Choroid plexus epithelial cell (primary cell): ENCODE data around the gene APC.
A peak's percentile ranks its signal among the peaks of the same experiment; 100 is the strongest.

Source experiments
- DNase-seq: peaks from one replicate; pipeline ENCODE4 v3.0.0-alpha.2; 2010; ENCODE audit warnings: low read depth
- H3K4me3 ChIP-seq: 2 replicates; pipeline ENCODE4 v1.5.1; 2011; ENCODE audit warnings: low read depth, mild to moderate bottlenecking, control low read depth, low read length, moderate library complexity
- TF ChIP-seq, protein P1 (sequence below): conservative IDR thresholded peaks from 2 replicates; pipeline ENCODE4 v1.5.1; 2011; ENCODE audit warnings: low read depth, mild to moderate bottlenecking, control low read depth, inconsistent platforms, low read length, moderate library complexity

The APC gene

DNA sequence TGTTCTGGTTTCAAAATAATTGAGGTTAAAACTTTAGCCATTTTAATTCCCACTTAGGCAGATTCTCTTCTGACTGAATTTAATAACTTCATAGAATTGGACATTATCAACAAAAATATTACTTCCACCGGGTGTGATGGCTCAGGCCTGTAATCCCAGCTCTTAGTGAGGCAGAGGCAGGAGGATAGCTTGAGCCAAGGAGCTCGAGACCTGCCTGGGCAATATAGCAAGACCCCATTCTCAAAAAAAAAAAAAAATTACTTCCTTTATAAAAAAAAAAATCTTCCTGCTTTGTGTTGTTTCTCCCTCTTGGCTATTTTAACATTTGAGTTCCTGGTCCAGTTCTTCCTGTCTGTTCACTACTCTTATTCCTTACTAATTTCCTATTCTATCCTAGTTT lies 18.0 kb downstream of the APC start:
- H3K4me3 ChIP-seq: no peak overlapping the region
- TF ChIP-seq, protein P1, sequence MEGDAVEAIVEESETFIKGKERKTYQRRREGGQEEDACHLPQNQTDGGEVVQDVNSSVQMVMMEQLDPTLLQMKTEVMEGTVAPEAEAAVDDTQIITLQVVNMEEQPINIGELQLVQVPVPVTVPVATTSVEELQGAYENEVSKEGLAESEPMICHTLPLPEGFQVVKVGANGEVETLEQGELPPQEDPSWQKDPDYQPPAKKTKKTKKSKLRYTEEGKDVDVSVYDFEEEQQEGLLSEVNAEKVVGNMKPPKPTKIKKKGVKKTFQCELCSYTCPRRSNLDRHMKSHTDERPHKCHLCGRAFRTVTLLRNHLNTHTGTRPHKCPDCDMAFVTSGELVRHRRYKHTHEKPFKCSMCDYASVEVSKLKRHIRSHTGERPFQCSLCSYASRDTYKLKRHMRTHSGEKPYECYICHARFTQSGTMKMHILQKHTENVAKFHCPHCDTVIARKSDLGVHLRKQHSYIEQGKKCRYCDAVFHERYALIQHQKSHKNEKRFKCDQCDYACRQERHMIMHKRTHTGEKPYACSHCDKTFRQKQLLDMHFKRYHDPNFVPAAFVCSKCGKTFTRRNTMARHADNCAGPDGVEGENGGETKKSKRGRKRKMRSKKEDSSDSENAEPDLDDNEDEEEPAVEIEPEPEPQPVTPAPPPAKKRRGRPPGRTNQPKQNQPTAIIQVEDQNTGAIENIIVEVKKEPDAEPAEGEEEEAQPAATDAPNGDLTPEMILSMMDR: no peak
- no peak for DNase-seq

- H3K4me3 ChIP-seq: no peak overlapping the region
- DNase-seq: peak; percentile 82
- TF ChIP-seq, protein P1: peak; percentile 71
These were observed 20.0 kb downstream of the APC start for GRCh38 chr5:112757468-112758208.

DNA sequence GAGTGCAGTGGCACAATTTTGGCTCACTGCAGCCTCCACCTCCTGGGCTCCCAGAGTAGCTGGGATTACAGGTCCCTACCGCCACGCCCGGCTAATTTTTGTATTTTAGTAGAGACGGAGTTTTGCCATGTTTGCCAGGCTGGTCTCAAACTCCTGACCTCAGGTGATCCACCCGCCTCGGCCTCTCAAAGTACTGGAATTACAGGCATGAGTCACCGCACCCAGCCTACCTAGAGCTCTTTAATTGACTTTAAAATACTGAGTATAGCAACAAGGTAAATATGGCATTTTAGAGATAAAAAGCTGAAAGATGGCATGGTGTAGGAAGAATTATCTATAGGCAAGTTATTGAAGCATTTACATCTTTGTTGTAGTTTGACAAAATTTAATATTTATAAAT lies 21.0 kb downstream of the APC start:
- no peak for DNase-seq
- TF ChIP-seq, protein P1: no peak
- H3K4me3 ChIP-seq: no peak overlapping the region

- TF ChIP-seq, protein P1: no peak
- DNase-seq: peak; percentile 45
- no peak overlapping the region for H3K4me3 ChIP-seq
These were observed 24.6 kb downstream of the APC start for GRCh38 chr5:112762113-112762810.

- H3K4me3 ChIP-seq: no peak overlapping the region
- no peak for DNase-seq
- TF ChIP-seq, protein P1: no peak
These were observed 25.5 kb downstream of the APC start for GRCh38 chr5:112763165-112763564.

DNA sequence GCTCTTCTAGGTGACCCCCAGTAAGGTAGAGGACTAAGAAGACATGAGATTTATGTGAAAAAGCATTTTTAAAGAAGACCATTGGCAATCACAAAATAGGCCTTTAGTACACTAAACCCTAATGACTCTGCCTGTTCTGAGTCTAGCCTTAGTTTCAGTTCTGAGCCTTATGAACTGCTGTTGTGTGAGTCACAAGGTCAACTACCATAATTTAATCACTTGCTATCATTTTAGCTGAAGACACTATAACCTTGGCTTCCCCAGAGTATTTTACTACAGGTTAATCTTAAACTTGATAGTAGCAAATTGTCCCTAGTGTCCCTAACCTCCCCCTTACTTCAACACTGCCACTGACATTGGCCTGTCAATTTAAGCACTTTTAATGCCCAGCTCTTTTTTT lies 34.4 kb downstream of the APC start:
- TF ChIP-seq, protein P1: no peak
- no peak overlapping the region for H3K4me3 ChIP-seq
- DNase-seq: peak; percentile 34
